ENCODE results near the gene HSF2BP.
"Not testable (repeated sequence)": the region's sequence is repeated elsewhere in the genome, so short reads cannot be mapped to it uniquely, and the experiment has no call there.

DNA sequence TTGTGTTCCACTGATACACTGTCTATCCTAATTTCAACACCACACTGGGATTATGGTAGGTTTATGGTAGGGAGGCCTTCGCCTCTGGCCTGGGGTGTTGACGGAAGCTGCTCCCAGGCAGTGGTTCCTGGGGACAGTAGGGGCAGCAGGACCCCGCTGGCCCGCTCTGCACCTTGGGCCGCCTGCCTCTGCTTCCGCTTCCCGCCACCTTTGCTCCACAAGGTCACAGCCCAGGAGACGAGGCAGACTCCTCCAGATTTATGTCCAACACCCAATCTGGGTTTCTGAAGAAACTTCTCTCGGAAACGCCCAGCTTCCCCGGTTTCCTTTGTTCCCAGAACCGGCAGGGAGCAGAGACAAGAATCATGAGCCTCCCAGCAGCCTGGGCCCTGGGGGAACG is 155.4 kb downstream of the HSF2BP start:
- not testable (repeated sequence) for TF ChIP-seq JUN (IDR thresholded peaks at IDR 0.05; ENCODE audit: low read depth, low read length); ASH2L (IDR thresholded peaks at IDR 0.05; ENCODE audit: low read length); CTCF (IDR thresholded peaks at IDR 0.05; ENCODE audit: control extremely low read depth in 1 of 3, insufficient read depth in 1 of 3, low read depth in 1 of 3, low read length in 3 of 3); GABPA (IDR thresholded peaks at IDR 0.05; ENCODE audit: borderline replicate concordance, insufficient read depth, low read length)
